HT-29 (cell line): Measurements from ENCODE around the gene GADD45G. TPM values are rescaled to one million over a fixed set of nuclear protein-coding genes. Genes with fewer than 3 reads are reported as not detected.

Source experiments
- DNase-seq: peaks from one replicate; pipeline ENCODE4 v3.0.0-alpha.2; 2015; ENCODE audit warnings: low spot score
- total RNA-seq: library from RNA; depleted of rRNA; stranded (reverse); fragments of >200 nt; shearing (Covaris generic); gene quantifications from 2 replicates; pipeline ENCODE4 v1.2.3, GENCODE V29; 2014

Gene GADD45G
- total RNA-seq, 1 experiment from 2014 or later = 5.2 TPM

DNA sequence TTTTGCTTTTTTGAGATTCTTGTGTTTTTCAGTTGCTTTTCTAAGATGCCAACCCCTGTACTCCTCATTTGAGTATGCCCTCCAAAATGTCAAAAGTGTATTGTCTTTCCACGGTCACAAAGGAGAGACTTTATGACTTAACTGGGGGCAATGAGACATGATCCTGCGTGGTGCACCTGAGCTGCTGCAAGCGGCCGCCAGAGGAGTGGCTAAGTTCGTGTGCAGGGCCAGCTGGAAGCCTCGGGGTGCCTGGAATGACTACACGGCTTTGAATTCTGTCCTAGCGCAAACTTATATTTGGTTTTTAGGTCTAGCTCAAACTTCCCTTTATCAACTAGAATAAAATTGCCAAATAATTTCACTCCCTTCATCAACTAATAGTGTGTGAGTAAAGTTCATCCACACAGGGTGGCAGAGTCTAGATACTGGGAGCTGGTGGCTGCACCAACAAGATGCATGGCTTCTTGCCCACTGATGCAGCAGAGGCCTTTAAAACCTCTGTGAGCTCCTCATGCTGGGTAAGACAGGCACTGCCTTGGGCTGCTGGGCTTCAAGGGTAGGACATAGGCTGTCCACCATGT is 4.7 kb downstream of the GADD45G start:
- no peak for DNase-seq

DNA sequence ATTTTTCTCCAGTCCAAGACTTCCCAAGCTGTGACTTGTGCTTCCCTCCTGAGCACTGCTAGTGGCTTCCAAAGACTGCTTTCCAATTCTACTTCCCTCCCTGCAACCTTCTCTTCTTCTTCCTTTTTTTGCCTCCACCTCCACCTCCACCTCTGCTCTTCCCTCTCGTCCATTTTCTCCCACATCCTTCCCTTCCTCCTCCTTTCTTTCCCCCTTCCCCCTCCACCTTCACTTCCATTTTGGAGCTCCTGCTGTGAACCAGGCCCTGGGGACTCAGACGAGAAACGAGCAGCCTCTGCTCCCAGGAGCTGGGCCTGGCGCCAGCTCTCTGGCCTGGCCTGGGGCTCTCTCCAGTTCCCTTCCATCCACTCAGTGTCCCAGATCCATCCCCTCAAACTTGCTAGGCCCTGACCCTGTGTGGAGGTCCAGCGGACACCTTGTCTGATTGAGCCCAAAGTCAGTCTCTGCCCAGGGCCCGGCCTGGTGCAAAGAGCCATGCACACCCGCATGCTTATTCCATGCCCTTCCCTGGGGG is 5.6 kb downstream of the GADD45G start:
- DNase-seq = no peak

DNA sequence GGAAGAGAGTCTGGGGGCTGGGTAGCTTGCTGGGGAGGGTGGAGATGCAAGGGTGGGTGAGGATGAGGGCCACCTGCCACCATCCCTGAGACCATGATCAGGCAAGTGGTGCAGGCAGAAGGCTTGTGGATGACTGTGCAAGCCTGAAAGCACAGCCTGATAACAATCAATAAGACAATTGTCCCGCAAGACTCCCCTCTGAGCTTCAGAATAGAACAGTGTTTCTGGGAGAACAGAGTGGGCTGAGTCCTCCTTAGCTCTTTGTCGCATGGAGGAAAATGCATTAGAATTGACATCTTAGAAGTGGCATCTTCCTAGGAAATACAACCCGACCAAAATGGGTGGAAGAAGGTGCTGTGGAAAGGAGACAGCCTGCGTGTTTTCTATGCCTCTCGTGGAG is 6.6 kb downstream of the GADD45G start:
- no peak for DNase-seq

DNA sequence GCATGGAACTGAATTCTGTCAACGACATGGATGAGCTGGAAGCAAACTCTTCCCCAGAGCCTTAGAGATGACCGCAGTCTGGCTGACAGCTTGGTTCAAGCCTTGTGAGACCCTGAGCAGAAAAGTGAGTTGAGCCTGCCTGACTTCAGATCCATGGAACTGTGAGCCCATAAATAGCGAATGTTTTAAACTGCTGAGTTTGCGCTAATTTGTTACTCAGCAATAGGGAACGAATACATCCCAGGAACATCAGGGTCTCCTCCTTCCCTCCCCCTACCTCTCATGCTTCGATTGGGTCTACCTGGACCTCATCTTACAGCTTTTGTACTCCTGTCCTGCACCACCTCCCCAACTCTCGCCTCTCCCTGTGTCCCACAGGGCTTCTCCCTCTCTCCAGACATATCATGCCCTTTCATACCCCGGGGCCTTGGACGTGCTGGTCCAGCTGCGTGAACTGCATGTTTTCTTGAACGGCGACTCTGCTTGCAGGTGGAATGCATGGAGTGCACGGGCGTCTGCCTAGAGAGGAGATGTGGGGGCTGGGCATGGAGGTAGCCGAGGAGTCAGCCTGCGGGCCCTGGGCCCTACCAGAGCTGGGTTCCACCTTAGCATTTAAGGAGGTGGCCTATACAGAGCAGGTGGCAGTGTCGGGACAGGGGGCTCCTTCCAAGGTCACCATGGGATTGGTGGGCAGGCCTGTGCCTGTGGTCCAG is 7.9 kb downstream of the GADD45G start:
- DNase-seq = no peak

DNA sequence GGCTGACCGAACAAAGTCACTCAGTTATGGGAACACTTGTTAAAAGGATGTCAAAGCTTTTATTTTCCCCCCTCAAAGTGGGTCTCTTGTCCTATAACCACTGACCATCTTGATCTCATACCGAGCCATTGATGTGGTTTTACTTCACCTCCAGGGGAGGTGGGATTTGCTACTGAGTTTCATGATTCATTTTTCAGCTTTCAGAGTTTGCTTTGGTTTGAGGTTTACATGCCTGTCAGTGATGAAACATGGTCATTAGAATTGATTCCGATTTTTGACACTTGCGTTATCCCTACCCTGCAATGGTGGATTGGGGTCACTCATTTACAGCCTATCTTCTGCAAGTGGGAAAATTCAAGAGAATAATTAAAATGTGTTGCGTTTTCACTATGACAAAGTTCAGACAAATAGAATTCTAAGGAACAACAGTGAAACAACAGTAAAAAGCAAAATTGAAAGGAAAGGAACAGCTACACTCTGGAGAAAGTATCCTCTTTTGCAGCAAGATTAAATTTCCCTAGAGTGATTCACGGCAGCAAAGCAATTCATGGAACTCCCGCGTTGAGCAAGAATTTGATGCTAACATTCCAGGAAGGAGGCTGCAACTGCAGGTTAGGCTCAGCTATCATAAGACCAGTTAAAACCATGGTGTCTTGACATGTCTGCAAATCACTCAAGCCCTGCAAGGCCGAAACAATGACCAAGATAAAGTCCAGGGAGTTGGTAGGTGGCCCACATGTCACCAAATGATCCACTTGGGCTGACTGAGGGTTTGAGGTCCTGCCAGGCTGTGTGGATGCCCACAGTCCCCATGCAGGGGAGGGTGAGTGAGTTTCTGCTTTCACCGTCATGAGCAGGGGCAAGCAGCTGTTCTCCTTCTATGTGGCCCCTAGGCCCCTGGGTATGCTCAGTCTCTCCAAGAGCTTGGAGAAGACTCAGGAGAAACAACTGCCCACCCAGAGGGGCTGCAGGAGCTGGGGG is 9.4 kb downstream of the GADD45G start:
- DNase-seq = no peak

DNA sequence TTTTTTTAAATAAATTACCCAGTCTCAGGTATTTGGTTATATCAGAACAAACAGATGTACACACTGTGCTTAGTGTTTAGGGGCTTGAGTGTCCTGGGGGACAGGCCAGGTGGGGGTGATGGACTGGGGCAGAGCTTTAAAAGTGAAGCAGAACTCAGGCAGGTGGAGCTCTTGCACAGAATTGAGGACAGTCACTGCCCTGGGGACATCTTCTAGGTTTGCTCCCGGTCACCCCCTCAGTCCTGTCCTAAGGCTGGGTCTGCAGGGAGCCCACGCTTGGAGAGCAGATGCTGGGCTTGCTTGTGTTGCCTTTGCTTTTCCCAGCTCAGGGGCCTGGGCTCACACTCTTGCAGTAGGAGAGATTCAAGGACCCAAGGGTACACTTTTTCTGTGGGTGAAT is 10.8 kb downstream of the GADD45G start:
- no peak for DNase-seq

DNA sequence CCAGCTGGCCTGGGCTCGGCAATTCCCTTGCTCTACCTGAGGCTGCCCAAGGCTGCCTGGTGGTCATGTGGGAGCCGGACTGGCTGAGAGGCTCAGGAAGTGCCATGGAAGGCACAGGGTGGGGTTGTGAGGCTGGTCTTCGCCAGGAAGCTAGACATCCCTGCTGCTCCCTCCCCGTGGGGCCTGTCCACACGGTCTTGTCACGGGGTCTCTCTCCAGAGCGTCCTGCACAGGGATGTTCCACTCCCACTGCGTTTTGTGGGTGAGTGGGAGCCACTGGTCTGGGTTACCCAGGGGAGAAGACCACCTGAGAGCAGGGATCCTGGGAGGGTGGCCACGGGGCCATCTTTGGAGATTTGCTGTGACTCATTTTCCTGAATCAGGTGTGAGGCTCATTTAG is 11.6 kb downstream of the GADD45G start:
- DNase-seq = no peak

DNA sequence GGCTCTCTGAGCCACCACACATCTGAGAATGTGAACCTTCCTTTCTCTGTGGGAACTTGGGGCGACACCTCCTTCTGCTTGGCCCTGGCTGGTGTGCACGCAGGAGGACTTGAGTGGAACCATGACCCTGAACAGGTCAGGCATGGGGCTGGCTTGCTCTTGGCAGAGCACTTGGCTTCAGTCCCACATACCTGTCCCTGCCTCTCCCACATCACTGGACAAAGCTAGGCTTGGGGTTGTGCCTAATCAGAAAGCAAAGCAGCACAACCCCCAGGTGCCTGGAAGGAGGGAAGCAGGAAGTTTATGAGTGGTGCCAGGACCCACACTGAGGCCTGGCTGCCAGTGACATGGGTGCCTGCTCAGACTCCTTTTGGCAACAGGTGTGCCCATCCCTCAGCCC is 13.2 kb downstream of the GADD45G start:
- DNase-seq = no peak

DNA sequence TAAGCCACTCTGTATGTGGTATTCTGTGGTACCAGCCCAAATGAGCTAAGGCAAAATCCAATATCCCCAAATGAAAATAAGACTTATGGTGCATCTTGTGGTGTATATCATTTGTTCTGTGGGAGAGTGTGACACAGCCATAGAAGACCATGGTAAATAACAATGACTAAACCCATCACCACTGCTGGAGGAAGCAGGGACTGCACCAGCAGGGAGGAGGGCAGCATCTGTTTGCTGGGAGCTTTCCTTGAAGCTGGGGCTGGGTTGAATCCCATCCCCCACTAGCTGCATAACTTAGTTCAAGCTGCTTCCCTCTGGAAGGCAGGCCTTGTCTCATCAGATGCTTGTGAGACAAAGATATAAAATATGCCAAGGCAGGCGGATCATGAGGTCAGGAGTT is 14.2 kb downstream of the GADD45G start:
- no peak for DNase-seq

DNA sequence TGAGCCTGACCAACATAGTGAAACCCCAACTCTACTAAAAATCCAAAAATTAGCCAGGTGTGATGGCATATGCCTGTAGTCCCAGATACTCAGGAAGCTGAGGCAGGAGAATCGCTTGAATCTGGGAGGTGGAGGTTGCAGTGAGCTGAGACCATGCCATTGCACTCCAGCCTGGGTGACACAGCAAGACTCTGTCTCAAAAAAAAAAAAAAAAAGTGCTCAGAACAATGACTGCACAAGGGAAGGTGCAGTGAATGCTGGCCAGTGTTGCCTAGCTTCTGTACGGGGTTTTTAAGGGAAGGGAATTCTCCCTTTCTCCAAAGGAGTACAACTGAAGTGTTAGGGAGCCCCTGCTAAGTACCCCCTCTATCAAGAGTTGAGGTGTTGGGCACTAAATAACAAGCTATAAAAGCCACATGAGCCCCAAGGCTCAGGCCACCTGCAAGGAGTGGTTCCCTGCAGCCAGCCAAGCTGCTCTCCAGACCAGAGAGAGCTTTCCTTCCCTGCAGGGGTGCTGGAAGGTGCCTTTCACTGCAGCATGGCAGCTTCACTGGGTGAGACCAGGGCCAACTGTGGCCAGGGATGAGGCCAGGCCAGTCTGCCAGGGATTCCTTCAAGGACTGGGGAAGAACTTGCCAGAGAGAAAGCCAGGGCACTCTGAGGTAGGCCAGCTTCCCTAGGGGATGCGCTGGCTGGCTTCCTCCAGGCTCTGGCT is 14.8 kb downstream of the GADD45G start:
- DNase-seq = no peak

DNA sequence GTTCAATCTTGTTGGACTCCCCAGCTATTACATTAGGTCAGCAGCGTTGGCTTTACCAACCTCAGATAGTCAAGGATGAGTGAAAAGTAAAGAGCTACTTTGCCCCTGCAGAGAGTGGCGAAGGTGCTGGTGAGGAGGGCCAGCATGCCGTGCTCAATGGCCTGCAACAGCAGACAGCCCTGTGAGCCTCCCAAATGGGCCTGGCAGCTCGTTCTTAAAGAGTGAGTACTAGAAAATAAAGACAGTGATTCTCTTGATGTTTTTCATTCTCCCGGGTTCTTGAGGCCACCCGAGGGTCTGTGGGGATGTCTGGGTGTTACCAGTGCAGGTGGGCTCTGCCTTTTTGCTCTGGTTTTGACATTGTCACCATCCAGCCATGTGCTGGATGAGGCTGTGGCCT is 16.2 kb downstream of the GADD45G start:
- no peak for DNase-seq

DNA sequence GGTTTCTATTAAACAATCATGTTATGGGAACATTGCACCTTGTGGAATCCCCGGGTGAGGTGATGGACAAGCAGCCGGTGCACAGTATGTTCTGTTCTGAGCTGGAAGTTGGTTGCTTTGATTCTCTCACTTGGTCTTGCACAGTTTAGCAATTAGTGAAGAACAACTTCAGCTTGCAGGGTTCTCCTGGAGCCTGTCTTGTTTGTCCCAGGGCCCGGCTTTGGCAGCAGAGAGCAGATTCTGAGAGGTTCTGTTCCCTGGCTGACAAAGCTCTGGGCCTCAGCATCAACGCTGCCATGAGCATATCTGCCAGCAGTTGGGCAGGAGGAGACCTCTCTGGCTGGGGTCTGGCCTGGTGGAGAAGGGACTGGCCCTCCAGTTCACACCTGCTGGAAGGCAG is 16.9 kb downstream of the GADD45G start:
- DNase-seq = no peak

DNA sequence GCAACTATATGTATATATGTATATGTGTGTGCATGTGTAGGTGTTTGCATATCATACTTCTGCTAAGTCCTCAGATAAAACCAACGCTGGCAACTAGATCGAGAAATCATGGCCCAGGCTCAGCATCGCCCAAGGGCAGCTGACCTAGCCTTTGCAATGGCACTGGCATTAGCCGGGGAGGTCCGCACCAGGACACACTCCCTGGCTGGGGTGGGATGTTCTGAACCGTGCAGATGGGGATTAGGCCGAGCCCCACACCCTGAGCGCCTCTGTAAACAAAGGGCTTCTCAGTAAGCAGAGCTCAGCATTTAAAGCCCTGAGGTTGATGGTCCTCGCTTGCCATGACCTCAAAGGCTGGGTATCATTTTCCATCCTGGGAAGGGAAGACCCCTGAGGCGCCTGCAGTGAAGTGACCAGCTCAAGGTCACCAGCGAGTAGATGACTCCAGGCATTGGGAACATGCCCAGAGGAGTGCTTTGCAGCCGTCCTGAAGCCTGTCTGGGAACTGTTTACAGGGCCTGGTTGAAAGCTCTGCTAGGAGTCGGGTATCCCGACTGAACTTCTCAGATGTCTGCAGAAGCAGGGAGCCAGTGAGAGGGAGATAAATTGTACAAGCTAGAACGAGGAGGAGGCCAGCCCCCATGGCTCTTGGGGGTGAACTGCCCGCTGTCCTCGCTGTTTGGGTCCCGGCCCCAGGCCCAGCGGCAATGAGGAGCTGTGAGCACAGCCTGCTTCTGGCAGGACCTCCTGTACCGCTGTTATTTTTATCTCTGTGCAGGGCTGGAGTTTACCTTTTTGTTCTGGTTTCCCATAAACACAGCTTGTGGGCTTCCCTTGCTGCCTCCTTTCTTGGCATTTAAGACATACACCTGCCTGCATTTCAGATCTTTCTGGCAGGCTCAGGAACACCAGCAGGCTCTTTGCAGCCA is 18.4 kb downstream of the GADD45G start:
- no peak for DNase-seq

DNA sequence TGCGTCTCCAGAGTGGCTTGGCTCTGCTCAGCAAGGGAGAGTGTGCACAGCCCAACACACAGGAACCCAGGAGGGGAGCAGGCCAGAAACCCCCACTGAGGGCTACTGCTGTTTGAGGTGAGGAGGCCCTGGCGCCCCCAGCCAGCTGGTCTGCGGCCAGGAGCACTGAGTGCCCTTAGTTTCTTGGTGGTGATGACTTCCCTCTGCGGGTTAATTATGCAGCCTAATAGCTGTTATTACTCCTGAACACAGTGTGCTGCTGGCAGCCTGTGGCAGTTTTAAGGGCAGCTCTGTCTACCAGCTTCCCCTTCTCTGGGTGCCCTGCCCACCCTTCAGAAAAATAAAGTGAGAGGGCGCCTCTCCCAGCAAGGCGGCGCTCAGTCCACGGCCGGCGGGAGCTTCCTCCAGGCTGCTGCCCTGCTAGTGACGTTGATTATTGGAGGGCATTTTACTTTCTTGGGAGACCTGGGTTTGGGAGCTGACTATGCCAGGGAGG is 19.2 kb downstream of the GADD45G start:
- no peak for DNase-seq

DNA sequence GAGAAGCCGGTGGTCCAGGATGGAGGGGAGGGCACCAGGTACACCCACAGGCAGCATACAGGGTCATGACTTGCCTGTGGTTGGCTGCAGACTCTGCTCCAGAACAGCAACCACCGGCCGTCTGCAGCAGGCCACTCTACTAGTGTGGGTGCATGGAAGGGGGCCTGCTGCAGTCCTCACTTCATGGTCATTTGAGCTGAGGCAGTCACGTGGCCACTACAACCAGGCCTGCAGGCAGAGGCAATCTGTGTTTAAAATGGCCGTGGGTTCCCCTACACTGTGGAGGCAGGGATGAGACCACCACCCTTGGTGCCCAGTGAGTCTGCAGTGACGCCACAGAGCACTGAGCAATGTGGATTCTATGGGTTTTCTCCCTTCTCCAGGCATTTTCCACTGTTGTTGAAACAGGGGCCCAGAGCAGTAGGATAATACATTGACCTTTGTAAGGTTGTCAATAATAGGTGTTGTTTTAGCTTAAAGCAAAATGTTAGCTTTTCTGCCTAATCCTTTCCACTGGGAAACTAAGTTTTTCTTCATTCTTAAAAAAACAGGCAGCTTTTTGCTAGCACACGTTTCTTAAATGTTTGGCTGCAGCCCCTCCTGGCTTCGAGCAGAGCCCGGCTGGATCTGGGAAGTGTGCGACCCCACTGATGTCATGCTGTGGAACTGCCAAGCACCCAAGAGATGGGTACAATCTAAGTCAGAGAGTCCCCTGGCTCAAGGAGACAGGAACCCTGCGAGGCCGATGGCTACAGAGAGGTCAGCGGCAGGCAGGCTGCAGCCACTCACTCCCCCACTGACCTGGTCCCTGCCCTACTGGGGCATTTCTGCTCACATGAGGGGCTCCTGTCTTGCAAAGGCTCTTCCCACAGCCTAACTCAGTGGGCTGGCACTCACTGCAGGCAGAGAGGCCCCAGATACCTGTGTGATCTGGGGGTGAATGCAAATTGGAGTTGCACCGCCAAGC is 21.2 kb downstream of the GADD45G start:
- DNase-seq = no peak

DNA sequence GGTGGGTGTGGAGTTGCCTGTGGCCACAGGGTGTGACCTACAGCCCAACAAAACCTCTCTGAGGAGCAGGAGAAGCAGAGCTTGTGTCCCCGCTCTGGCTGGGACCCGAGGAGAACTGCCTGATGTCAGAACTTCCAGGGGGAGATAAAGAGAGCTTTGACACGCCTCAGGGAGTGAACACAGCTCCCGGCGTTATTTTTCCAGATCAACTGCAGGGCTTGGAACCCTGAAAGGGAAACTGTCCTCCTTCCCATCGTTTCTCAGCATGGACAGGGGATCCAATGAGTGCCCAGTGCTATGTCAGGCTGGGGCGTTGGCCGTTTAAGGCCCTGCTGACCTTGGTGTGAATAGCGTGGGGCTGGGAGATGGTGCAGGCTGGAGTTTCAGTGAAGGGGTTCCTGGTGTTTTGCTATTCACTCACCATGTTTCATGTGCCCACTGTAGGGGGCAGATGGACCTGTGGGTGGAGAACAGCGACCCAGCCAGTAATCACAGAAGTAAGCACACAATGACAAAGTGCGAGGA is 22.0 kb downstream of the GADD45G start:
- DNase-seq = no peak

DNA sequence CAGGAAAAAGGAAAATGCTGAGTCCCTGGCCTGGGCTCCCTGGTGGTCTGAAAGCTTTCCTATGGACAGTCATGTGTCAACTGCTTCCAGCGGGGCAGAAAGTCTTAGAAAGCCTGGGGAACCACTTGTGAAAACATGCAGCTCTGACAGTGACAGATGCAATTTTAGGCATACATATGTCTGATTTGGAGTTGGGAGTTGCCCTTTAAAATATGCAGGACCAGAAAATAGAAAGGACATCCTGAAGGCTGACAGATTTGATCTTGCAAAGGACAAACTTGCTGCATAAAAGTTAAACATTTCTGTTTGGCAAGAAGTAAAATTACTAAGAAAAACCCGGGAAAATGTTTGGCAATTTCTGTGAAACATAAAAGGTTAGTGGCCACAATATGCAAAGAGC is 23.8 kb downstream of the GADD45G start:
- no peak for DNase-seq

DNA sequence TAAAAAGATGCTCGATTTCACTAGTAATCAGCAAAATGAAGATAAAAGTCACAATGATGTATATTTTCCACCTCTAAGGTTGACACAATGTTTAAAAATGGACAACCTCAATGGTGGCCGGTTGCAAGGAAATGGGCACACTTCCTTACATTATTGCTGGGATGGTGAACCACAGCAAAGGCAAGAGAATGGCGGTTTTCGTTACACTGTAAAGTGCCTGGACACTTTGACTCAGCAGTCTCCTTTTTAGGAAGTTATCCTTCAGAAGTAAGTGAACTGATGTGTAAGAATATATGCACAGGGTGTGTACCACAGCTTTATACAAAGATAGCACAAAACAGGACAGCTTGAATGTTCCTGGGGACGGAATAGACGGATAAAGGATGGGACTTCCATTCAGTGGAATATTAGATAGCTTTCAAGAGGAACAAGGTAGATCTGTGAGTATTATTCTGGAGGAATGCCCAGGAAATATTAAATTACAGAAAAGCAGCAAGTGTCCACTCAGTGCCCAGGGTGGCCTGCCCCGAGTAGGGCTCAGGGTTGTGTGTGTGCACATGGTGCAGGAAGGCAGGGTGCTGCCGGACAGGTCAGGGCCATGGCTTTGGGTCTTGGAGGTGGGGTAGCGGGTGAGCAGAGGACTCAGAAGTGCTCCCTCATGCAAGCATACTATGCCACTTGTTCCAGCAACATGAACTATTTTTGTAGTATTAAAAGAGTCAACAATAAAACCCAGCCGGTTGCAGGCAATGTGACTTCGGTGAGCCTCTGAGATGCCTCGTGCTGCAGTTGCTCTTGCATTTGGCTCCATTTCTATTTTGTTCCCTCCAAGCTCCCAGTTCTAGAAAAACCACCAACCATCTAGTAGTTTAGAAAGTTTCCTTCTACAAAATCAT is 24.5 kb downstream of the GADD45G start:
- no peak for DNase-seq
